ENCODE measurements around the gene PSMD4.

The PSMD4 gene

GRCh38 chr1:151246786-151247185 is 7.7 kb upstream of the PSMD4 start:
- POLR2A ChIA-PET = no interaction called here

GRCh38 chr1:151251656-151252470 is 2.7 kb upstream of the PSMD4 start:
- DNase-seq (ENCODE audit: extremely low spot score) = peak; percentile 77
- CTCF ChIA-PET = interaction anchor here (0.6 to 5.5 kb wide), 44 partner anchors 9 to 184 kb away, joined by 3 to 33 read pairs (median 5); partner anchors contain the start of genes GABPB2, LYSMD1, PIP5K1A and TMOD4
- POLR2A ChIA-PET = no interaction called here
- TF ChIP-seq CTCF (IDR thresholded peaks at IDR 0.05; ENCODE audit: control extremely low read depth, extremely low read depth, low read depth, missing control alignments) = peak; percentile 79

More at GRCh38 chr1:151246786-151247185, 7.7 kb upstream of the PSMD4 start:
- DNase-seq (ENCODE audit: extremely low spot score) = no peak
- no peak for TF ChIP-seq CTCF (IDR thresholded peaks at IDR 0.05; ENCODE audit: control extremely low read depth, extremely low read depth, low read depth, missing control alignments)
- CTCF ChIA-PET = interaction anchor here (1.0 to 2.3 kb wide), 2 partner anchors 10 kb away, joined by 4 to 6 read pairs; no protein-coding TSS in a partner anchor

GRCh38 chr1:151255381-151255780 is 847 bp downstream of the PSMD4 start:
- ChIA-PET CTCF (interaction anchor here (1.0 to 1.8 kb wide), 8 partner anchors 18 to 231 kb away, joined by 3 to 5 read pairs (median 3); partner anchors contain the start of gene PI4KB), POLR2A (no interaction called here)
- TF ChIP-seq CTCF (IDR thresholded peaks at IDR 0.05; ENCODE audit: control extremely low read depth, extremely low read depth, low read depth, missing control alignments) = no peak
- no peak for DNase-seq (ENCODE audit: extremely low spot score)

GRCh38 chr1:151259351-151259750 is 4.8 kb downstream of the PSMD4 start:
- DNase-seq (ENCODE audit: extremely low spot score) = no peak
- CTCF ChIA-PET = interaction anchor here (5.0 kb wide), 1 partner anchor 7 kb away, joined by 33 read pairs; no protein-coding TSS in a partner anchor
- POLR2A ChIA-PET = no interaction called here
- TF ChIP-seq CTCF (IDR thresholded peaks at IDR 0.05; ENCODE audit: control extremely low read depth, extremely low read depth, low read depth, missing control alignments) = no peak

- no peak for DNase-seq (ENCODE audit: extremely low spot score)
- ChIA-PET POLR2A (no interaction called here), CTCF (interaction anchor here (1.1 to 1.8 kb wide), 4 partner anchors 12 to 85 kb away, joined by 3 to 7 read pairs (median 4); partner anchors contain the start of gene ZNF687)
- TF ChIP-seq CTCF (IDR thresholded peaks at IDR 0.05; ENCODE audit: control extremely low read depth, extremely low read depth, low read depth, missing control alignments) = no peak
Observed at GRCh38 chr1:151265446-151266236, 11.1 kb downstream of the PSMD4 start.

- ChIA-PET CTCF (interaction anchor here (0.6 to 1.5 kb wide), 4 partner anchors 14 to 85 kb away, joined by 3 to 5 read pairs (median 3); no protein-coding TSS in a partner anchor), POLR2A (no interaction called here)
- DNase-seq (ENCODE audit: extremely low spot score) = no peak
- TF ChIP-seq CTCF (IDR thresholded peaks at IDR 0.05; ENCODE audit: control extremely low read depth, extremely low read depth, low read depth, missing control alignments) = no peak
Observed at GRCh38 chr1:151266315-151266714, 11.8 kb downstream of the PSMD4 start.

All from GM10248 (cell line).